WTC11 (cell line): ENCODE results near the gene DCUN1D2. TPM values are rescaled to one million over a fixed set of nuclear protein-coding genes. Genes with fewer than 3 reads are reported as not detected.
A peak's percentile ranks its signal among the peaks of the same experiment; 100 is the strongest.
"Not testable (repeated sequence)": the region's sequence is repeated elsewhere in the genome, so short reads cannot be mapped to it uniquely, and the experiment has no call there.

Source experiments
- ATAC-seq: fragments of 200-7000 bp; cut with Tn5 transposase; 2 replicates; pipeline ENCODE4 v1.10.0; 2021; ENCODE audit warnings: mild to moderate bottlenecking, moderate library complexity
- CTCF ChIA-PET: fragments of 300-600 bp; sonication (Branson Sonifier 250); formaldehyde crosslinking; loops from one replicate; lab custom pipeline; 2021; ENCODE audit warnings: antibody characterized with exemption; lab: Charles Lee
- POLR2A ChIA-PET: fragments of 350-600 bp; sonication (Branson Sonifier 250); formaldehyde crosslinking; loops from one replicate; lab custom pipeline; 2021; ENCODE audit warnings: antibody characterized with exemption; lab: Charles Lee
- DNase-seq: peaks from one replicate; pipeline ENCODE4 v3.0.0; 2021; ENCODE audit warnings: low spot score
- H3K27ac Mint-ChIP-seq: 2 replicates; pipeline ENCODE4 v1.8.0; 2021; ENCODE audit warnings: mixed read lengths
- H3K27me3 Mint-ChIP-seq: 2 replicates; pipeline ENCODE4 v1.8.0; 2021; ENCODE audit warnings: low read depth, mild to moderate bottlenecking, moderate library complexity, mixed read lengths
- H3K36me3 Mint-ChIP-seq: 2 replicates; pipeline ENCODE4 v1.8.0; 2021; ENCODE audit warnings: mixed read lengths
- H3K4me1 Mint-ChIP-seq: 2 replicates; pipeline ENCODE4 v1.8.0; 2022; ENCODE audit warnings: mixed read lengths
- H3K4me3 Mint-ChIP-seq: 2 replicates; pipeline ENCODE4 v1.8.0; 2021; ENCODE audit warnings: mild to moderate bottlenecking, moderate library complexity, mixed read lengths
- H3K9me3 Mint-ChIP-seq: 2 replicates; pipeline ENCODE4 v1.8.0; 2021; ENCODE audit warnings: mixed read lengths
- CREB1 ChIP-seq: sonication (generic); formaldehyde crosslinking; IDR thresholded peaks from 2 replicates; pipeline ENCODE4 v1.8.0; 2023; ENCODE audit warnings: mild to moderate bottlenecking, missing genetic modification reagents
- CTCF ChIP-seq: fragments of 200-600 bp; IDR thresholded peaks from 2 replicates; pipeline ENCODE4 v1.8.0; 2022; ENCODE audit warnings: antibody characterized with exemption
- FOXK1 ChIP-seq: sonication (generic); formaldehyde crosslinking; IDR thresholded peaks from 2 replicates; pipeline ENCODE4 v1.8.0; 2022; ENCODE audit warnings: mild to moderate bottlenecking, moderate library complexity, missing genetic modification reagents
- FOXP1 ChIP-seq: sonication (generic); formaldehyde crosslinking; IDR thresholded peaks from 2 replicates; pipeline ENCODE4 v1.8.0; 2022; ENCODE audit warnings: missing genetic modification reagents, mild to moderate bottlenecking, moderate library complexity, borderline replicate concordance
- MXD4 ChIP-seq: fragments of 250-450 bp; sonication (Bioruptor Pico); IDR thresholded peaks from 2 replicates; pipeline ENCODE4 v1.8.0; 2021; ENCODE audit warnings: mild to moderate bottlenecking, moderate library complexity, borderline replicate concordance
- NR2C2 ChIP-seq: sonication (generic); formaldehyde crosslinking; IDR thresholded peaks from 2 replicates; pipeline ENCODE4 v1.8.0; 2022; ENCODE audit warnings: mild to moderate bottlenecking, missing genetic modification reagents
- PREB ChIP-seq: sonication (generic); formaldehyde crosslinking; IDR thresholded peaks from 2 replicates; pipeline ENCODE4 v1.8.1; 2022; ENCODE audit warnings: mild to moderate bottlenecking, missing genetic modification reagents, moderate library complexity, borderline replicate concordance
- RORB ChIP-seq: fragments of 250-450 bp; sonication (Bioruptor Pico); IDR thresholded peaks from 2 replicates; pipeline ENCODE4 v1.9.0; 2021; ENCODE audit warnings: mild to moderate bottlenecking
- TEAD1 ChIP-seq: sonication (generic); formaldehyde crosslinking; IDR thresholded peaks from 2 replicates; pipeline ENCODE4 v1.8.0; 2022; ENCODE audit warnings: mild to moderate bottlenecking, missing genetic modification reagents
- USF1 ChIP-seq: sonication (generic); formaldehyde crosslinking; IDR thresholded peaks from 2 replicates; pipeline ENCODE4 v1.8.0; 2022; ENCODE audit warnings: mild to moderate bottlenecking, missing genetic modification reagents
- ZBTB21 ChIP-seq: sonication (generic); formaldehyde crosslinking; IDR thresholded peaks from 2 replicates; pipeline ENCODE4 v1.8.1; 2023; ENCODE audit warnings: mild to moderate bottlenecking, missing genetic modification reagents, borderline replicate concordance
- ZNF121 ChIP-seq: sonication (generic); formaldehyde crosslinking; IDR thresholded peaks from 2 replicates; pipeline ENCODE4 v1.8.0; 2023; ENCODE audit warnings: missing genetic modification reagents
- ZNF281 ChIP-seq: sonication (generic); formaldehyde crosslinking; IDR thresholded peaks from 2 replicates; pipeline ENCODE4 v1.8.0; 2023; ENCODE audit warnings: mild to moderate bottlenecking, missing genetic modification reagents
- ZNF423 ChIP-seq: fragments of 250-450 bp; sonication (Bioruptor Pico); IDR thresholded peaks from 2 replicates; pipeline ENCODE4 v2.1.2; 2022; ENCODE audit warnings: mild to moderate bottlenecking, moderate library complexity
- total RNA-seq: library from RNA; stranded (reverse); gene quantifications from 3 replicates; pipeline ENCODE4 v1.2.3, GENCODE V29; 2021

The DCUN1D2 gene
- total RNA-seq, 1 experiment from 2014 or later: 42.5 TPM

GRCh38 chr13:113471844-113472243, 18.7 kb downstream of the DCUN1D2 start:
- DNase-seq: no peak
- POLR2A ChIA-PET: interaction anchor here (0.7 kb wide), 1 partner anchor 263 kb away, joined by 3 read pairs; the partner anchor contains the start of gene PCID2

GRCh38 chr13:113470635-113471163, 19.8 kb downstream of the DCUN1D2 start:
- ATAC-seq, CTCF ChIA-PET, H3K4me3 Mint-ChIP-seq, H3K9me3 Mint-ChIP-seq, H3K27ac Mint-ChIP-seq, POLR2A ChIA-PET, H3K27me3 Mint-ChIP-seq, DNase-seq: not testable (repeated sequence)
- peaks cover 18% of the 10 kb centered on the region for H3K4me1 Mint-ChIP-seq
- TF ChIP-seq ZNF423 (CRISPR knock-in tag): peak; percentile 19; the same call in 1 of the 2 replicates
- H3K36me3 Mint-ChIP-seq: peaks cover 59% of the 10 kb centered on the region

More at GRCh38 chr13:113471844-113472243, 18.7 kb downstream of the DCUN1D2 start:
- CTCF ChIA-PET: no interaction called here
- no peak overlapping the region for H3K4me3 Mint-ChIP-seq
- no peak for ATAC-seq
- TF ChIP-seq USF1 (CRISPR knock-in tag) (no peak), FOXP1 (CRISPR knock-in tag) (no peak), ZNF121 (CRISPR knock-in tag) (no peak), ZBTB21 (CRISPR knock-in tag) (no peak)
- no peaks in the 10 kb centered on the region for H3K9me3 Mint-ChIP-seq
- H3K4me1 Mint-ChIP-seq: peaks cover 18% of the 10 kb centered on the region
- peaks cover 64% of the 10 kb centered on the region for H3K36me3 Mint-ChIP-seq
- peak overlapping the region; percentile 85 for H3K27ac Mint-ChIP-seq
- H3K27me3 Mint-ChIP-seq: no peaks in the 10 kb centered on the region

- H3K27ac Mint-ChIP-seq: peak overlapping the region; percentile 72; the same call in 1 of the 2 replicates
- ChIA-PET POLR2A (no interaction called here), CTCF (no interaction called here)
- no peaks in the 10 kb centered on the region for H3K27me3 Mint-ChIP-seq
- H3K4me1 Mint-ChIP-seq: peaks cover 18% of the 10 kb centered on the region
- no peak for ATAC-seq
- no peaks in the 10 kb centered on the region for H3K9me3 Mint-ChIP-seq
- no peak overlapping the region for H3K4me3 Mint-ChIP-seq
- peaks cover 56% of the 10 kb centered on the region for H3K36me3 Mint-ChIP-seq
- DNase-seq: no peak
- TF ChIP-seq RORB (CRISPR knock-in tag) (no peak), PREB (CRISPR knock-in tag) (no peak), CREB1 (CRISPR knock-in tag) (no peak), MXD4 (CRISPR knock-in tag) (no peak), TEAD1 (no peak), ZNF281 (CRISPR knock-in tag) (no peak), FOXK1 (CRISPR knock-in tag) (no peak), USF1 (CRISPR knock-in tag) (no peak), CTCF (no peak), ZBTB21 (CRISPR knock-in tag) (no peak), NR2C2 (CRISPR knock-in tag) (no peak)
These were observed 20.4 kb downstream of the DCUN1D2 start for GRCh38 chr13:113470073-113470472.
